ENCODE data around the gene FAM237B. TPM values are rescaled to one million over a fixed set of nuclear protein-coding genes. Genes with fewer than 3 reads are reported as not detected.

Gene FAM237B
- total and polyA plus RNA-seq, 9 of the 15 experiments (the other 6 are each of a cell fraction or from before 2014, with no cell fraction given): not detected

DNA sequence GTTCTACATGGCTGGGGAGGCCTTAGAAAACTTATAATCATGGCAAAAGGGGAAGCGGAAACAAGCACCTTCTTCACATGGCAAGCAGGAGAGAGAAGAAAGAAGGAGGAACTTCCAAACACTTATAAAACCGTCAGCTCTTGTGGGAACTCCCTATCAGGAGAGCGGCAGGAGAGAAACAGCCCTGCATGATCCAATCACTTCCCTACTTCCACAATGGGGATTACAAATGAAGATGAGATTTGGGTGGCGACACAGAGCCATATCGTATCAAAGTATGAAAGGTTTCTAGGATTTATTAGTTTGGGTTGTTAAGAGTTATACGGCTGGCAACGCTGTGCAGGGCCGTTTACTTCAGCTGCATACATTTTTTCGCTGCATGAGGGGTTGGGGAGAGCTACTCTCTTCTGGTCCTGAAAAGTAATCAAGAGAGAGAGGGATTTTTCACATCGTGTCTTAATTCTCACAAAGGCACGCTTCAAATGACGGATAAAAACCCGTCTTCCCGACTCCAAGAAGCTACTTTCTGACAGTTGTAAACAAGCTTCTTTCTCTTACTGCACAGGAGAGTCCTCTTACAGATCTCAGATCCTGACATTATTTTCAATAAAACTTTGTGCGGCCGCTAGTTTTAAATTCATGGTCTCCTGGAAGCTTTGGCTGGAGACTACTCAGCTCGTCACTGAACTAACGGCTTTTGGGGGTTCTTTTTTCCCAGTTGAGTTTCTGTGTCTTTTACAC, 24.7 kb upstream of the FAM237B start (continued):
- TF ChIP-seq MGA (IDR thresholded peaks at IDR 0.05) (0 out of 2 replicates have a peak, but pooled peaks have one; percentile 42), NRF1 (conservative IDR thresholded peaks at IDR 0.05 in 1 of 2, IDR thresholded peaks at IDR 0.05 in 1 of 2) (no peak), ZNF217 (CRISPR knock-in tag; IDR thresholded peaks at IDR 0.05) (no peak), MAZ (CRISPR knock-in tag; conservative IDR thresholded peaks at IDR 0.05 in 1 of 2, IDR thresholded peaks at IDR 0.05 in 1 of 2) (peak in 1 of 2 experiments; percentile 41; a peak in 1 of 4 replicates), MCM3 (IDR thresholded peaks at IDR 0.05) (no peak), MYC (IDR thresholded peaks at IDR 0.05; ENCODE audit: low read depth, low read length) (0 out of 2 replicates have a peak, but pooled peaks have one; percentile 29), MYC (CRISPR knock-in tag; IDR thresholded peaks at IDR 0.05; ENCODE audit: borderline replicate concordance, low read depth) (no peak), PRMT5 (CRISPR knock-in tag; IDR thresholded peaks at IDR 0.05) (no peak), MAFK (IDR thresholded peaks at IDR 0.05; ENCODE audit: low read length) (no peak), GABPA (tag; conservative IDR thresholded peaks at IDR 0.05; ENCODE audit: low read depth) (peak; percentile 50; the same call in 1 of the 2 replicates)
- TF ChIP-seq, protein P1, sequence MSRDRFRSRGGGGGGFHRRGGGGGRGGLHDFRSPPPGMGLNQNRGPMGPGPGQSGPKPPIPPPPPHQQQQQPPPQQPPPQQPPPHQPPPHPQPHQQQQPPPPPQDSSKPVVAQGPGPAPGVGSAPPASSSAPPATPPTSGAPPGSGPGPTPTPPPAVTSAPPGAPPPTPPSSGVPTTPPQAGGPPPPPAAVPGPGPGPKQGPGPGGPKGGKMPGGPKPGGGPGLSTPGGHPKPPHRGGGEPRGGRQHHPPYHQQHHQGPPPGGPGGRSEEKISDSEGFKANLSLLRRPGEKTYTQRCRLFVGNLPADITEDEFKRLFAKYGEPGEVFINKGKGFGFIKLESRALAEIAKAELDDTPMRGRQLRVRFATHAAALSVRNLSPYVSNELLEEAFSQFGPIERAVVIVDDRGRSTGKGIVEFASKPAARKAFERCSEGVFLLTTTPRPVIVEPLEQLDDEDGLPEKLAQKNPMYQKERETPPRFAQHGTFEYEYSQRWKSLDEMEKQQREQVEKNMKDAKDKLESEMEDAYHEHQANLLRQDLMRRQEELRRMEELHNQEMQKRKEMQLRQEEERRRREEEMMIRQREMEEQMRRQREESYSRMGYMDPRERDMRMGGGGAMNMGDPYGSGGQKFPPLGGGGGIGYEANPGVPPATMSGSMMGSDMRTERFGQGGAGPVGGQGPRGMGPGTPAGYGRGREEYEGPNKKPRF (IDR thresholded peaks at IDR 0.05; ENCODE audit: low read depth, low read length): no peak
- TF ChIP-seq, protein P2, sequence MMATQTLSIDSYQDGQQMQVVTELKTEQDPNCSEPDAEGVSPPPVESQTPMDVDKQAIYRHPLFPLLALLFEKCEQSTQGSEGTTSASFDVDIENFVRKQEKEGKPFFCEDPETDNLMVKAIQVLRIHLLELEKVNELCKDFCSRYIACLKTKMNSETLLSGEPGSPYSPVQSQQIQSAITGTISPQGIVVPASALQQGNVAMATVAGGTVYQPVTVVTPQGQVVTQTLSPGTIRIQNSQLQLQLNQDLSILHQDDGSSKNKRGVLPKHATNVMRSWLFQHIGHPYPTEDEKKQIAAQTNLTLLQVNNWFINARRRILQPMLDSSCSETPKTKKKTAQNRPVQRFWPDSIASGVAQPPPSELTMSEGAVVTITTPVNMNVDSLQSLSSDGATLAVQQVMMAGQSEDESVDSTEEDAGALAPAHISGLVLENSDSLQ (IDR thresholded peaks at IDR 0.05): peak; percentile 49
